Colonic mucosa (tissue), 4 donors: Measurements from ENCODE around the gene RIC3. TPM values are rescaled to one million over a fixed set of nuclear protein-coding genes. Genes with fewer than 3 reads are reported as not detected.

Experiments used
- DNase-seq: peaks from one replicate; pipeline ENCODE4 v3.0.0-alpha.2; 2020
- H3K27ac ChIP-seq: fragments of 200-600 bp; one replicate; pipeline ENCODE4 v1.8.0; 2021
- H3K27me3 ChIP-seq: fragments of 200-600 bp; one replicate; pipeline ENCODE4 v1.8.0; 2021
- H3K36me3 ChIP-seq: fragments of 200-600 bp; one replicate; pipeline ENCODE4 v1.8.0; 2021
- H3K4me1 ChIP-seq: fragments of 200-600 bp; one replicate; pipeline ENCODE4 v1.8.0; 2021; ENCODE audit warnings: mild to moderate bottlenecking
- H3K4me3 ChIP-seq: fragments of 200-600 bp; one replicate; pipeline ENCODE4 v1.8.0; 2021
- H3K9ac ChIP-seq, 2 donors: one replicate each; pipeline ENCODE4 v1.7.0; 2013; ENCODE audit warnings: control low read depth in 2 of 2, low read depth in 2 of 2, low read length in 2 of 2
- H3K9me3 ChIP-seq: fragments of 200-600 bp; one replicate; pipeline ENCODE4 v1.8.0; 2021
- CTCF ChIP-seq: fragments of 200-600 bp; IDR thresholded peaks from one replicate; pipeline ENCODE4 v1.8.0; 2022; ENCODE audit warnings: antibody characterized with exemption, mild to moderate bottlenecking
- intact Hi-C: fragments of 100-400 bp; cut with DNase I; formaldehyde crosslinking; loops from one replicate; pipeline ENCODE4 v1.14.1; 2022
- total RNA-seq, 2 donors: library from RNA; stranded (reverse); fragmentation: NEBNext Ultra II Directional in 1 of 2; extraction: Animal tissue kit (Norgen Biotek cat#: 25700) in 1 of 2; gene quantifications; one replicate each; pipeline ENCODE4 v1.2.1, GENCODE V29; 2021
- donor health status: healthy.
- donor health status: DM: no; HTN: no; CAD: no.
- donor health status: DM: no; HTN: no; CAD: no.

The RIC3 gene
- total RNA-seq, 2 donors from 2014 or later: 0.79 to 2.0 TPM

GRCh38 chr11:8097062-8097461, 71.8 kb downstream of the RIC3 start:
- Histone ChIP-seq H3K4me1 (no peaks in the 10 kb centered on the region), H3K9me3 (no peaks in the 10 kb centered on the region), H3K36me3 (no peaks in the 10 kb centered on the region), H3K9ac (no peak overlapping the region), H3K4me3 (no peak overlapping the region), H3K27me3 (no peaks in the 10 kb centered on the region), H3K27ac (no peak overlapping the region)
- DNase-seq: no peak
- no peak for TF ChIP-seq CTCF
- intact Hi-C loops: loop anchor here (5.0 to 10.0 kb wide), 3 partner anchors 65 to 992 kb away; no protein-coding TSS in a partner anchor

- Histone ChIP-seq H3K4me3 (no peak overlapping the region), H3K9me3 (no peaks in the 10 kb centered on the region), H3K36me3 (no peaks in the 10 kb centered on the region), H3K27ac (no peak overlapping the region), H3K4me1 (no peaks in the 10 kb centered on the region), H3K27me3 (no peaks in the 10 kb centered on the region), H3K9ac (no peak overlapping the region)
- intact Hi-C loops: loop anchor here (5.0 to 10.0 kb wide), 3 partner anchors 64 to 992 kb away; no protein-coding TSS in a partner anchor
- no peak for TF ChIP-seq CTCF
- DNase-seq: no peak
Measured at GRCh38 chr11:8096575-8096974, 72.2 kb downstream of the RIC3 start.

GRCh38 chr11:8095806-8096522, 72.9 kb downstream of the RIC3 start:
- intact Hi-C loops: loop anchor here (5.0 to 10.0 kb wide), 3 partner anchors 64 to 991 kb away; no protein-coding TSS in a partner anchor
- no peak overlapping the region for H3K27ac ChIP-seq
- peak; percentile 9 for DNase-seq
- H3K4me3 ChIP-seq: no peak overlapping the region
- no peaks in the 10 kb centered on the region for H3K4me1 ChIP-seq
- no peaks in the 10 kb centered on the region for H3K27me3 ChIP-seq
- no peak for TF ChIP-seq CTCF
- no peak overlapping the region for H3K9ac ChIP-seq
- H3K9me3 ChIP-seq: no peaks in the 10 kb centered on the region
- no peaks in the 10 kb centered on the region for H3K36me3 ChIP-seq

GRCh38 chr11:8095371-8095770, 73.5 kb downstream of the RIC3 start:
- no peak overlapping the region for H3K9ac ChIP-seq
- H3K27me3 ChIP-seq: no peaks in the 10 kb centered on the region
- no peak overlapping the region for H3K27ac ChIP-seq
- H3K9me3 ChIP-seq: no peaks in the 10 kb centered on the region
- H3K4me3 ChIP-seq: no peak overlapping the region
- no peaks in the 10 kb centered on the region for H3K4me1 ChIP-seq
- H3K36me3 ChIP-seq: no peaks in the 10 kb centered on the region
- intact Hi-C loops: loop anchor here (5.0 to 10.0 kb wide), 3 partner anchors 63 to 991 kb away; no protein-coding TSS in a partner anchor
- no peak for DNase-seq
- TF ChIP-seq CTCF: no peak

GRCh38 chr11:8094656-8095055, 74.2 kb downstream of the RIC3 start:
- intact Hi-C loops: loop anchor here (5.0 to 10.0 kb wide), 3 partner anchors 62 to 990 kb away; no protein-coding TSS in a partner anchor
- DNase-seq: no peak
- TF ChIP-seq CTCF: no peak
- no peaks in the 10 kb centered on the region for H3K9me3 ChIP-seq
- H3K4me1 ChIP-seq: no peaks in the 10 kb centered on the region
- H3K27me3 ChIP-seq: no peaks in the 10 kb centered on the region
- no peaks in the 10 kb centered on the region for H3K36me3 ChIP-seq
- no peak overlapping the region for H3K9ac ChIP-seq
- H3K27ac ChIP-seq: no peak overlapping the region
- no peak overlapping the region for H3K4me3 ChIP-seq
